Coronary artery (tissue), 2 donors: ENCODE results near the gene URB1.
"Not testable (repeated sequence)": the region's sequence is repeated elsewhere in the genome, so short reads cannot be mapped to it uniquely, and the experiment has no call there.

ENCODE experiments used
- DNase-seq: peaks from one replicate; pipeline ENCODE4 v3.0.0-alpha.2; 2017; ENCODE audit warnings: low spot score
- H3K27ac ChIP-seq, 2 donors: fragments of 200-600 bp; sonication (generic); one replicate each; pipeline ENCODE4 v1.5.1; 2016 to 2019
- H3K4me3 ChIP-seq: fragments of 200-600 bp; sonication (generic); 2 replicates; pipeline ENCODE4 v1.5.1; 2016; ENCODE audit warnings: mild to moderate bottlenecking, moderate library complexity
- CTCF ChIP-seq: fragments of 200-600 bp; sonication (generic); IDR thresholded peaks from one replicate; pipeline ENCODE4 v1.5.1; 2019; ENCODE audit warnings: antibody characterized with exemption

Gene URB1

GRCh38 chr21:32282992-32283391 is 109.8 kb downstream of the URB1 start:
- no peak for TF ChIP-seq CTCF

DNA sequence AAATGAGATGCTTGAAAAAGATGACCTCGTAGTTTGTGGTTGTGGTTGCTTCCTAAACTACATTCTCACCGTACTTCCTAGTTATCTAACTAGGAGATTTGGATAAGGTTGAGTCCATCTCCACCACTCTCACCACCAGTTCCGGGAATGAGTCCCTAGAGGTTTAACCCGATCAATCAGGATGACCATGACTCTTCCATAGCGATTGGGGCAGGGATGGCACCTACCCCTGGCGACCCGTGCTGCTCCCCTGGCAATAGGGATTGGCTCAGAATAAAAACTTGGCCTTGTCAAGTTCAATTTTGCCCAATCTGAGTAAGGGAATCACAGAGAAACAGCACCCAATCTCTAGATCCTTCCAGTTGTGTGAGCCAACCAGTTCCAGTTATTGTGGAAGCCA is 111.3 kb downstream of the URB1 start:
- no peak for DNase-seq
- TF ChIP-seq CTCF = no peak

More at GRCh38 chr21:32282992-32283391, 109.8 kb downstream of the URB1 start:
- Histone ChIP-seq H3K27ac (no peak overlapping the region), H3K4me3 (no peak overlapping the region)
- DNase-seq = no peak

GRCh38 chr21:32279377-32279680 is 113.5 kb downstream of the URB1 start:
- peak overlapping the region; percentile 91 for H3K4me3 ChIP-seq
- TF ChIP-seq CTCF = no peak
- no peak for DNase-seq
- H3K27ac ChIP-seq = peak overlapping the region; percentile 52 to 77

More for the DNA sequence above, 111.3 kb downstream of the URB1 start:
- no peak overlapping the region for H3K4me3 ChIP-seq
- no peak overlapping the region for H3K27ac ChIP-seq

DNA sequence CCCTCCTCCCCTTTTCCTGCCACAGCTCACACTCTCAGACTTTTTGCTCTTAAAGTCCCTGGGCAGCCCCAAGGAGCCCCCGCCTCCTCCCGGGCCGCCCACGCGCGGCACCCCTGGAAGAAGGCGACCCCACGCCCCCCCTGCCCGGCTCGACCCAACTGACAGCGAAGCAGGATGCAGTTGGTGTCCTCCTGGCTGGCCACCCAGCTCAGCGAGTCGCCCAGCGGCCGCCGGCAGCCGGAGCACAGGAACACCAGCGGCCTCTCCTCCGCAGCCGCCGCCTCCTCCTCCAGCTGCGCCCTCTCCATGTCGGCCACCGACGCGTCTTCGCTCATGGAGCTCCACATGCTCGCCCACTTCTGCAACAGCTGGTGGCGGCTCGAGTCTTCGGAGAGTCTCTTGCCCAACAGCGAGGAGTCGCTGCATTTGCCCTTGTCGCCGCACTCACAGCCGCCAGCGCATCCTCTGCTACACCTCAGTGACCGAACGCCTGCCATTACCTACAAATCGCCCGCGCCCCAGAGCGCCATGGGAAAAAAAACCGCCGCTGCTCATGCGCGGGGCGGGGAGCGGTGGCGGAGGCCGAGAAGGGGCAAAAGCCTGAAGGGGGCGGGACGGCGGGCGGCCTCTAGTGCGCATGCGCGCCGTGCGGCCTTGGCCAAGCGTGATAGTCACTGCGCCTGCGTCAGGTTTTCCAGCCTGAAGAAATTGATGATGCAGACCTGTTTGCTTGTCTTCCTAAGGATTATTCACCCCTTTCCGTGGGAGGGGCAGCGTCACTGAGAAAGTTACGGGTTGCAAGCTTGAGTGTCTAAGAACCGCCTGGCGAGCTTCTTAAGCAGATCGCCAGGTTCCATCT is 114.1 kb downstream of the URB1 start, which contains the start of gene MIS18A:
Gene MIS18A (minus strand): TSS at position 532 of the 859 bp plus-strand sequence. CDS start 35 bp downstream, at position 497.
- Histone ChIP-seq H3K27ac (peak within 1 kb of the TSS; percentile 52 to 77), H3K4me3 (peak within 1 kb of the TSS; percentile 91)
- TF ChIP-seq CTCF = no peak
- peak; percentile 96 for DNase-seq

DNA sequence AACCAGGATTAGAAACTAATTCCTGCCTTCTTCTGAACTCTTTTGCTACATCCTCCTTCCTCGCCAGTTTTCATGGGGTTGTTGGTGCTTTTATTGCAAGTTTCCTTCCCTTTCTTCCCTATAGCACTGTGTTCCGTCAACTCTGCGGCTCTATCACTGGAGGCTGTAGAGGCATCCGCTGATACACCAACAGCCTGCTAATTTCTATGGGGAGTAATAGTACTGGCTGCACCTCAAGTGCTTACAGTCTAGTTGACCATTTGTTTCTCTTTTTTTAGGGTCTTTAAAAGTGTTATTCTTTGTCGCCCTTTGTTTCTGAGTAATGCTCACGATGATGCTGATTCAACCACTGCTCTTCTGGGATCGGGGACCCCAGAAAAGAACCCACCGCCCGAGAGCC is 114.7 kb downstream of the URB1 start:
- Histone ChIP-seq H3K4me3 (peak overlapping the region; percentile 91), H3K27ac (no peak overlapping the region)
- DNase-seq = no peak
- no peak for TF ChIP-seq CTCF

- no peak for DNase-seq
- no peak overlapping the region for H3K4me3 ChIP-seq
- no peak for TF ChIP-seq CTCF
- no peak overlapping the region for H3K27ac ChIP-seq
These were observed 116.1 kb downstream of the URB1 start for GRCh38 chr21:32276671-32277070.

DNA sequence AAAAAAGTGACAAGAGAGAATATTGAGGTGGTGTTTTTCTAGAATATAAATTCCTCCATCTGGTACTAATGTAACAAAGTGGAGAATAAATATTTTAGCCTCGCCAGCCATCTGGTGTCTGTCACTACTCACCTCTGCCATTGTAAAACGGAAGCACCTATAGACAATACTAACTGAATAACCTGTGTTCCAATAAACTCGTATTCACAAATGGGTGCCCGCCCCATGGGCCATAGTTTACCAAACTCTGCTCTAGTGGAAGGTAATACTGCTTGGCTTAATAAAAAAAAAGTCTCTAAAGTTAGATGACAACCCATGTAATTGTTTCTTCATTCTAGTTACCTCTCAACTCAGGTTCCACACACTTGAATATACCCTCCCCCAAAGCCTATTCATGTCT is 122.1 kb downstream of the URB1 start:
- no peak overlapping the region for H3K4me3 ChIP-seq
- H3K27ac ChIP-seq = no peak overlapping the region
- DNase-seq = no peak
- no peak for TF ChIP-seq CTCF

GRCh38 chr21:32265321-32265720 is 127.5 kb downstream of the URB1 start:
- DNase-seq, H3K27ac ChIP-seq, H3K4me3 ChIP-seq: not testable (repeated sequence)
